GM19455 (cell line): ENCODE measurements around the gene PDE12.

Source experiments
- ATAC-seq: cut with Tn5 transposase; IDR thresholded peaks from one replicate; pipeline ENCODE4 v1.9.1; 2021; ENCODE audit not compliant: unreplicated experiment

The PDE12 gene, protein sequence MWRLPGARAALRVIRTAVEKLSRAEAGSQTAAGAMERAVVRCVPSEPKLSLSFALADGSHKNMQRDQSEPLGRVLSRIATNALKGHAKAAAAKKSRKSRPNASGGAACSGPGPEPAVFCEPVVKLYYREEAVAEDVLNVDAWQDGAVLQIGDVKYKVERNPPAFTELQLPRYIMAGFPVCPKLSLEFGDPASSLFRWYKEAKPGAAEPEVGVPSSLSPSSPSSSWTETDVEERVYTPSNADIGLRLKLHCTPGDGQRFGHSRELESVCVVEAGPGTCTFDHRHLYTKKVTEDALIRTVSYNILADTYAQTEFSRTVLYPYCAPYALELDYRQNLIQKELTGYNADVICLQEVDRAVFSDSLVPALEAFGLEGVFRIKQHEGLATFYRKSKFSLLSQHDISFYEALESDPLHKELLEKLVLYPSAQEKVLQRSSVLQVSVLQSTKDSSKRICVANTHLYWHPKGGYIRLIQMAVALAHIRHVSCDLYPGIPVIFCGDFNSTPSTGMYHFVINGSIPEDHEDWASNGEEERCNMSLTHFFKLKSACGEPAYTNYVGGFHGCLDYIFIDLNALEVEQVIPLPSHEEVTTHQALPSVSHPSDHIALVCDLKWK

DNA sequence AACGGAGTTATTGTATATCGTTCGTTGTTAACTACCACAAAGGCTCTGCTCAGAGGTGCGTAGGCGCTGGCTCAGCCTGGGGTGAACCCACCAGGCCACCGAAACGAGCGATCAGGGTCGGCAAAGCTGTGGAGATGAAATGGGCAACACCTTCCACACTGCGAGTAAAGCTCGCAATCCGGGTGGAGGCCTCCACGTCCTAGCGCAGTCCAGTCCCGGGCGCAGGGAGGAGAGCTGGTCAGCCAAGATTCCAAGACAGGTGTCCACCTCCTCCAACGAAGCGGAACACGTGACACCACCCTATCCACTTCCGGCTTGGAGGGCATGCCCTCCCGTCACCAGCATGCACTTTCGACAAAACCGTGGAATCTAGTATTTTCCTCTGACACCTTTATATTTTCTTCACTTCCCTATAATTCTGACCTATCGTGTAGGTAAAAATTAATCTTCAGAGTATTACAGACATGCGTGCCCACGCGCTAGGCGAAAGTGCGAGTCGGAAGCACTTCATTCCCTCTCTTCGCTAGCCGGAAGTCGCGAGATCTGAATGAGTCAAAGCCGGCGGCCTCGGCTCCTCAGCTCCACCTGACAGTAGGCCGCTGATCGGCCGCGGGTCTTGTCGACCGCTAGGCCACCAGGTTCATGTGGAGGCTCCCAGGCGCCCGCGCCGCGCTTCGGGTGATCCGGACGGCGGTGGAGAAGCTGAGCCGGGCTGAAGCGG lies at the start of gene PDE12:
Gene PDE12, plus strand, starts transcription at position 537 of the 721 bp plus-strand sequence. Its CDS starts 106 bp downstream, at position 643.
- ATAC-seq, result peak; percentile 89

DNA sequence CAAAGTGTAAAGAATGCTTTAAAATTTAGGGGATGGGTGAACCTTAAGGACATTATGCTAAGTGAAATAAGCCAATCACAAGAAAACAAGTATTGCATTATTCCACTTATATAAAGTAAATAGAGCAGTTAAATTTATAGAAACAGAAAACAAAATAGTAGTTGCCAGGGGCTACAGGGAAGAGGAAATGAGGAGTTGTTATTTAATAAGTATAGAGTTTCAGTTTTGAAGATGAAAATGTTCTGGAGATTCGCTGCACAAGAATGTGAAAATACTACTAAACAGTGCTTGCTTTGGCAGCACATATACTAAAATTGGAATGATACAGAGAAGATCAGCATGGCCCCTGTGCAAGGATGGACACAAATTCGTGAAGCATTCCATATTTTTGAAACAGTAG lies 43.9 kb upstream of the PDE12 start:
- no peak for ATAC-seq

DNA sequence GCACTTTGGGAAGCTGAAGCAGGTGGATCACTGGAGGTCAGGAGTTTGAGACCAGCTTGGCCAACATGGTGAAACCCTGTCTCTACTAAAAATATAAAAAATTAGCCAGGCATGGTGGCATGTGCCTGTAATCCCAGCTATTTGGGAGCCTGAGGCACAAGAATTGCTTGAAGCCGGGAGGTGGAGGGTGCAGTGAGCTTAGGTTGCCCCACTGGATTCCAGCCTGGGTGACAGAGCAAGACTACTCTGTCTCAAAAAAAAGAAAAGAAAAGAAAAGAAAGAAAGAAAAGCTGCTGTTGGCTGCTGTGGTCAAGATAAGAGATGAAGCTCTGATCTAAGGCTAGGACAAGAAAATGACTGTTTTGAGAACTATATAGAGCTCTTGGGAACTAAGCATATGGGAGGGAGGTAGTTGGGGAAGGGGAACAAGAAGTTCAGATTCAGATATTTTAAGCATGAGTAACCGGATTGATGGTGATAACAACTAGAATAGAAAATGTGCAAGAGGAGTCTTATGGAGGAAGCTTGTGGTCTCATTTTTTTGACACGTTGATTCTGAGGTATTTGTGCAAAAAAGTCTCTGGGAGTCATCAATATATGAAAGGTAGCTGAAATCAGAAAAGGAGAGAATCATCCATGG lies 37.7 kb upstream of the PDE12 start:
- no peak for ATAC-seq

DNA sequence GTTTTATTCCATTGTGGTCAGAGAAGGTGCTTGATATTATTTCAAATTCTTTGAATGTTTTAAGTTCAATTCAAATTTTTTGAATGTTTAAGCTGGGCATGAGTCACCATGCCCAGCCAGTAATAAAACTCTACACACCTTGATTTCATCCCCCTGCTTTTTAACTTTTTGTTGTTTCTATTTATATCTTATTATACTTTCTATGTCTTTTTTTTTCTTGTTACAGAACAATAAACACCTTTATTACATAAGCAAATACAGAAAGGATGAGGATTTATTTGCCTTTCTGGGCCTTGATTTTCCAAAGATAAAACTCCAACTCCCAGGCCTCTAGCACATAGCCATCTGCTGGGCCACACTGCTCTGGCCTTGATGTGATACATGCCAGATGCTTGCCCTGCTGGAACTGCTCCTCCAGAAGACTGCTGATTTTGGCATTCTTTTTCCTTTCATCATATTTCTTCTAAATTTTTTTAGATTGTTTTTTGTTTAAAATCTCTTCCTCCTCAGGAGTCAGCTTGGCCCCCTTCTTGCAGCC lies 25.9 kb upstream of the PDE12 start:
- ATAC-seq, result no peak

DNA sequence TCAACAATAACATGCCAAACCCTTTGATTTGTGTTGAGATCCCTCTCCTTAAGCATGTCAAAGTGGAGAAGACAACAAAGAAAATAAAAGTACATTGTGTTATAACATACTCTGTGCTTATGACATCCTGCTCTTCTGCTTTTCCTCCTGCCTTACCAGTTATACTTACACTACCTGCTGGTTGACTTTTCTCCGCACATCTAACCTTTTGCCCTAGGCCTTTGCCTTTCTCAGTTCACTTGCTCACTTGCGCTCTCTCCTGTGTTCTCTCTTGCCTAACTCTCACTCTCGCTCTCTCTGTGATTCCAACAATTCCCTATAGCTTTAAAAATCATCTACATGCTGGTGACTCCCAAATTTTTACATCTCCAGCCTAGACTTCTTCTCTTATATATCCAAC lies 17.6 kb upstream of the PDE12 start:
- ATAC-seq, result no peak

DNA sequence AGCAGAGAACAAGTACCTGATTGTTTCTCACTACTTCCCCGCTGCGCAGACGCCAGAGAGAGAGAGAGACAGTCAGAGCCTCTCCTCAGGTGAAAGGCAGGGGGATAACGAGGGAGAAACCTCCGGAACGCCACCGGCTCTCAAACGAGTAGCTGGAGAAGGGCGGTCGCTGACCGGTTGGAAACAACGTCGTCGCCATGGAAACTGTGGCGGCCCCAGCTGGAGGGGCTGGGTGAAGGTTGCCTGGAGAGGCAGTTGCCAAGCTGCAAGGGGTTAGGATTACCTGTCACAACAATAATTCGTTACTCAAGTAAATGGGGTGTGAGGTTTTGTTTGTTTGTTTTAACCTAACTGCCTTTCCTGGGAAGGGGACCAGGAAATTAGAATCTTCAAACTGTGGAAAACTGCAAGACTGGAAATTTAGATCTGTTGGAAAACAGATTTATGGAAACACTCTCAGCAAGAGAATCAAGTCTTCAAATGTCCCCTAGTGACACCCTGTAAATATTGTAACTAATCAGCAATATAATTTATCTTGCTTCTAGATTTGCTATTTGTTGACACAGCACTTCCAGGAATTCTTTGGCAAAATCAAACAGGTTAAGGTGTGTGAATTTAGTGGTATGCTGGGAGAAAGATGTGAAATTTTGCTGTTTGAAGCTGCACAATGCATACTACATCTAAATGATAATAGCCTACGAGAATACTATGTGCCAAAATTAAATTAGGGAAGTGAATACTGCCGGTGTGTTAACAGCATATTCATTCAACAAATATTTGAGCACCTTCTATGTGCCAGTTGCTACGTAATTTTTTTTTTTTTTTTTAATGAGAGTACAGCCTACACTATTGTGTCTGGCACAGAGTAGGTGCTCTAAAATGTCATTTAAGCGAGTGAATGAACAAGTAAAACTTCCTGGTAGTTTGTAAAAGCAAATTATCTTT lies 11.6 kb upstream of the PDE12 start, which contains the start of gene DNAH12:
Gene DNAH12, minus strand, starts transcription at position 164 of the 945 bp plus-strand sequence. CDS start 1,474 bp downstream, outside the sequence.
- ATAC-seq, result no peak

DNA sequence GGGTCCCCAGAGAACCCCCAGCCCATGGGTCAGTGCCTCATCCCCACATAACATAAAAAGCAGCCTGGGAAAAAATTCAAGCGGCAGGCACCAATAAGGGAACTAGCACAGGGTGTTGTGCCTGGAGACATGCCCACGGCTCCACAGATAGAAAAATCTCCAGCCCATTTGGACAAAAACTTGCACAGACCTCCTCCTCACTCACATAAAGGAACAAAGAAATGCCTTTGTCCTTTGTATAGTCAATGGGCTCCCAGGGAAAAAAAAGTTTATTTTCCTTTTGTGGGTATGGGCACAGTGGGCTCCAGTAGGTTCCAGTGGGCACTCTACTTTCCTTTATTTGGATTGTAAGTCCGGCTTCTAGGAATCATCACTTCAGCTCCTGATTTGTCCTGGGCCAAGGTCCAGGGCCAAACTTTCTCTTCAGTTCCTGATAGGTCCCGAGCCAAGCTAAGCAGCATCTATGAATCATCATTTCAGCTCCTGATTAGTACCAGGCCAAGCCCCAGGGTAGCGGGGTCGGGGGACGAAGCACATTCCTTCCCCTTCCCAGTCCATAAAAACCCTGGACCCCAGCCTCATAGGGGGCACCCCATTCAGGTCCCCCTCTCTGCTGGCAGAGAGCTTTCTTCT lies 10.3 kb upstream of the PDE12 start:
- ATAC-seq, result no peak

DNA sequence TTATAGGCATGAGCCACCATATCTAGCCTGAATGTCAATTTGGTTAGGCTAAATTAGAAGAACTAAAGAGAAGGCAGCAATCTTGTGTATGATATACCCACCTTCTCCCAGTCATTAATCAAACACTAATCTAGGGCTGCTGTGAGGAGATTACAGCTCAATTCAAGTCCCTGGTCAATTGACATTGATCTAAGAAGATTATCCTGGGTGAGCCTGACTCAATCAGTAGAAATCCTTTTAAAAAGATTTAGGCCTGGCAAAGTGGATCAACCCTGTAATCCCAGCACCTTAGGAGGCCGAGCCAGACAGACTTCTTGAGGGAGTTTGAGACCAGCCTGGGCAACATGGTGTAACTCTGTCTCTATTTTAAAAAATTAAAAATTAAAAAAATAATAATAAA lies 9.5 kb upstream of the PDE12 start:
- ATAC-seq, result no peak

DNA sequence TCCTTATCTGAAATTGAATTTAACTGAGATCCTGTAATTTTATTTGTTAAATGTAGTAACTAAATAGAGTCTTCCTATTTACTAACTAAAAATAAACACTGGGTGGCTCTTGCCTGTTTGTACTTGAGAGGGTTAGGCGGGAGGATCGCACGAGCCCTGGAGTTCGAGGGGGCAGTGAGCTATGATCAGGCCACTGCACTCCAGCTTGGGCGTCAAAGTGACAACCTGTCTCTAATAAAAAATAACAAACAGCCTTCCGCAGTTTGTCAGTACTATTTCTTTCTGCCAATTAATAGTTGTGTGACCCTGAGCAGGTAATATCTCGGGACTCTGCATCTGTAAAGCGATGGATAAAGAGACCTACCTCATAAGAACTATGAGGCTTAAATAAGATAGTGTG lies 768 bp upstream of the PDE12 start:
- ATAC-seq, result no peak

DNA sequence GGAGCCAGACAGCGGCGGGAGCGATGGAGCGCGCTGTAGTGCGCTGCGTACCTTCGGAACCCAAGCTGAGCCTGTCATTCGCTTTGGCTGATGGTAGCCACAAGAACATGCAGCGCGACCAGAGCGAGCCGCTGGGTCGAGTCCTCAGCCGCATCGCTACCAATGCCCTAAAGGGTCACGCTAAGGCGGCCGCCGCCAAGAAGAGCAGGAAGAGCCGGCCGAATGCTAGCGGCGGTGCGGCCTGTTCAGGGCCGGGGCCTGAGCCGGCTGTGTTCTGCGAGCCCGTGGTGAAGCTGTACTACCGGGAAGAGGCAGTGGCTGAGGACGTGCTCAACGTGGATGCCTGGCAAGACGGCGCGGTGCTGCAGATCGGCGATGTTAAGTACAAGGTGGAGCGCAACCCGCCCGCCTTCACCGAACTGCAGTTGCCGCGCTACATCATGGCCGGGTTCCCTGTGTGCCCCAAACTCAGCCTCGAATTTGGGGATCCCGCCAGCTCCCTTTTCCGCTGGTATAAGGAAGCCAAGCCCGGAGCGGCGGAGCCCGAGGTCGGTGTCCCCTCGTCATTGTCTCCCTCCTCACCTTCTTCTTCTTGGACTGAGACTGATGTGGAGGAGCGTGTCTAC lies 498 bp downstream of the PDE12 start:
- peak; percentile 29 for ATAC-seq

DNA sequence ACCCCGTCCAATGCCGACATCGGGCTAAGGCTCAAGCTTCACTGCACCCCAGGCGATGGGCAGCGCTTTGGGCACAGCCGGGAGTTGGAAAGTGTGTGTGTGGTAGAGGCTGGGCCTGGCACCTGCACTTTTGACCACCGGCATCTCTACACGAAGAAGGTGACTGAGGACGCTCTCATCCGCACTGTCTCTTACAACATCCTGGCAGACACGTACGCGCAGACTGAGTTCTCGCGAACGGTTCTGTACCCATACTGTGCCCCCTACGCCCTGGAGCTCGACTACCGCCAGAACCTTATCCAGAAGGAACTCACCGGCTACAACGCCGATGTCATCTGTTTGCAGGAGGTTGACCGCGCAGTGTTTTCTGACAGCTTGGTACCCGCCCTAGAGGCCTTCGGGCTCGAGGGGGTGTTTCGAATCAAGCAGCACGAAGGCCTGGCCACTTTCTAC lies 1.0 kb downstream of the PDE12 start:
- no peak for ATAC-seq

DNA sequence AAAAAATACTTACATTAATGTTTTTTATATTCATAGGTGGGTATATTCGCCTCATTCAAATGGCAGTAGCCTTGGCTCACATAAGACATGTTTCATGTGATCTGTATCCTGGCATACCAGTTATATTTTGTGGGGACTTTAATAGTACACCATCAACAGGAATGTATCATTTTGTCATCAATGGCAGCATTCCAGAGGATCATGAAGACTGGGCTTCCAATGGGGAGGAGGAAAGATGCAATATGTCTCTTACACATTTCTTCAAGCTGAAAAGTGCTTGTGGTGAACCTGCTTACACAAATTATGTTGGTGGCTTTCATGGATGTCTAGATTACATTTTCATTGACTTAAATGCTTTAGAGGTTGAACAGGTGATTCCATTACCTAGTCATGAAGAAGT lies 3.5 kb downstream of the PDE12 start:
- no peak for ATAC-seq

DNA sequence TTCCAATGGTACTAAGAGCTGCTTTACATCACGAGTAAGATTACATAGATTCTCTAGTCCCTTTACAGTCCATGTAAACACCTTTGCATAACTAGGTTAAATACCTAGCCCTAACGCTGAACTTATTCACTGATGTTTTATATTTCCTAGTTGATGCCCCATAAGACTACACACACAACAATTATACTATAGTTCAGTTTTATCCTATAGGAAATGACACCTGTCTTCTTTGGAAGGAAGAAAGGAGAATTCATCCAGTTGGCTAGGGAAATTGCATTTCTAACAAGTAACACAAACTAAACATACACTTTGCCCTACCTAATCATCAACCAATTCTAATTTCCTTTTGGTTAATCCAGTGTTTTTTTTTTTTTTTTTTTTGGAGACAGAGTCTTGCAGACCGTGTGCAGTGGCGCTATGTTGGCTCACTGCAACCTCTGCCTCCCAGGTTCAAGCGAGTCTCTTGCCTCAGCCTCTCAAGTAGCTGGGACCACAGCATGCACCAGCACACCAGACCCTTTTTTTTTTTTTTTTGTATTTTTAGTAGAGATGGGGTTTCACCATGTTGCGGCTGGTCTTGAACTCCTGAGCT lies 13.9 kb downstream of the PDE12 start:
- ATAC-seq, result no peak

DNA sequence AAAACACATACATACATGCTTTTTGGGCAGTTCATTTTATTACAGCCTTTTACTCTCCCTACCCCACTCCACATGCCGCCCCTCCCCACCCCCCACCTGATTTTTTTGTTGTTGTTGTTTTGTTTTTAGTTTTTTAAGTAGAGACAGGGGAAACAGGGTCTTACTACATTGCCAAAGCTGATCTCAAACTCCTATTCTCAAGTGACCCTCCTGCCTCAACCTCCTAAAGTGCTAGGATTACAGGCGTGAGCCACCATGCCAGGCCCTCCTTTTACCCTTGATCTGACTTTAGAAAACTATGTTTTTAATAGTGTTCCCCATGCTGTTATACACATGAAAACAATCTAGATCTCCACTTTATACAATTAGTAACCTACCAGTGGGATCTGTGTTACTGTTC lies 14.8 kb downstream of the PDE12 start:
- no peak for ATAC-seq

DNA sequence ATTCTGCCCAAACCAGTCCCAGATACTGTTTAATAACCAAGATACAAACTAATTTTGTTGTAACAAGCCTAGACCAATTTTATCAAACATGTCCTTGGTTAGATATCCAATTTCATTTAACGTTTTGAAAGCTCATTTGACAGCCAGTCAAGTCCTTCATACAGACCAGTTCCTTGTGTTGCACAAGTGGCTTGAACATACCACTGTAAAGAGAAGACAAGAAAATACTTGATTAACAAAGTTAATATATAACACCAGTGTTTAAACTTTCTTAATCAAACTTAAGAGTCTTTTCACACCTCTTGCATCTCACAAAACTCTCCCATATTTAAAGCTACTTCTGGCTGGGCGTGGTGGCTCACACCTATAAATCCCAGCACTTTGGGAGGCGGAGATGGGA lies 16.0 kb downstream of the PDE12 start:
- no peak for ATAC-seq

DNA sequence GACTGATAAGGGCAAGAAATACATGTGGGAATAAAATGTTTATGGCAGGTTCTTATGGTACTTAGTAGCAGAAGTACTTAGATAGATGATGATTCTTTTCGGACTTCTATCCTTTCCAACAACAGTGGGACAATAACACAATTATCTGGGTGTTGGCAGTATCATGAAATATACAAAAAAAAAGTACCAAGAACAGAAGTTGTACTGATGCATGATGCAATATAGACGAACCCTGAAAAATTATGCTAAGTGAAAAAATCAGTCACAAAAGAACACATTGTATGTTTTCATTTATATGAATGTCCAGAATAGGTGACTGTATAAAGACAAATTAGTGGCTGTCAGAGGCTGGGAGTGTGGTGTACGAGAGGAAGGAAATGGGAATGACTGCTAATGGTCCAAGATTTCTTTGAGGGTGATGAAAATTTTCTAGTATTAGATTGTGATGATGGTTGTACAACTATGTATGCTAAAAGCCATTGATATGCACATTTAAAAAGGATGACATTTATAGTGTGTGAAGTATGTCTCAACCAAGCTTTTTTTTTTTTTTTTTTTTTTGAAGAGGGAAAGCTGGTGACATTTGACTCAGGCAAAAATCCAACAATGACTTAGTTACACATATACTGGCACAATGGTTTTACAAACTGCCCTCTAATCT lies 20.0 kb downstream of the PDE12 start:
- ATAC-seq, result no peak

DNA sequence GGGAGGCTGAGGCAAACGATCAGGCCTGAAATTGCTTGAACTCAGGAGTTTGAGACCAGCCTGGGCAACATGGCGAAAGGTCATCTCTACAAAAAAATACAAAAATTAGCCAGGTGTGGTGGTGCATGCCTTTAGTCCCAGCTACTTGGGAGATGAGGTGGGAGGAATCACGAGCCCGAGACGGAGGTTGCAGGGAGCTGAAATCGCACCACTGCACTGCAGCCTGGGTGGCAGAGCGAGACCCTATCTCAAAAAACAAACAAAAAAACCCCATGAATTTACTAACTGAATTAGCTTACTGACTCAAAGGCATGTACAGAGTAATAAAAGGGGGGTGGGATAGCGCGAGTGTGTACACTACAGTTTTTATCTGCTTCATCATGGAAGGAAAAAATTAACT lies 21.7 kb downstream of the PDE12 start:
- ATAC-seq, result no peak
